SU-DHL-6 (cell line): ENCODE data around the gene GRIN3B.

Experiments
- H2AFZ ChIP-seq: fragments of 200-600 bp; sonication (generic); 2 replicates; pipeline ENCODE4 v1.6.1; 2014; ENCODE audit warnings: low read depth, mild to moderate bottlenecking, moderate library complexity, mixed read lengths, antibody characterized with exemption, low read length; ENCODE audit not compliant: severe bottlenecking
- H3F3A ChIP-seq: fragments of 200-600 bp; shearing (Covaris generic); 2 replicates; pipeline ENCODE4 v1.6.0; 2016; ENCODE audit warnings: antibody characterized with exemption, mild to moderate bottlenecking; ENCODE audit not compliant: insufficient read depth
- H3K27ac ChIP-seq: fragments of 200-600 bp; sonication (generic); 2 replicates; pipeline ENCODE4 v1.5.1; 2016; ENCODE audit warnings: low read depth, mild to moderate bottlenecking, low read length, moderate library complexity, mixed read lengths
- H3K27me3 ChIP-seq: fragments of 200-600 bp; sonication (generic), shearing (Covaris generic); 2 replicates; pipeline ENCODE4 v1.6.0; 2014; ENCODE audit warnings: mild to moderate bottlenecking, low read length
- H3K36me3 ChIP-seq: fragments of 200-600 bp; sonication (generic); 2 replicates; pipeline ENCODE4 v1.6.1; 2014; ENCODE audit warnings: mild to moderate bottlenecking, low read length, mixed read lengths
- H3K4me2 ChIP-seq: fragments of 300-600, 200-600 bp; shearing (Covaris generic), sonication (generic); 2 replicates; pipeline ENCODE4 v1.6.0; 2014; ENCODE audit warnings: low read length, low read depth, mild to moderate bottlenecking; ENCODE audit not compliant: poor library complexity, severe bottlenecking
- H3K4me3 ChIP-seq: fragments of 200-600 bp; sonication (generic); 2 replicates; pipeline ENCODE4 v1.5.1; 2014; ENCODE audit warnings: antibody characterized with exemption, low read length, mild to moderate bottlenecking, mixed read lengths; ENCODE audit not compliant: insufficient read depth, poor library complexity, severe bottlenecking
- H3K79me2 ChIP-seq: fragments of 200-600 bp; sonication (generic); 2 replicates; pipeline ENCODE4 v1.6.1; 2014; ENCODE audit warnings: mild to moderate bottlenecking, low read length, moderate library complexity; ENCODE audit not compliant: insufficient read depth
- H3K9ac ChIP-seq: fragments of 200-600 bp; sonication (generic); 2 replicates; pipeline ENCODE4 v1.7.0; 2014; ENCODE audit warnings: mild to moderate bottlenecking, low read length
- H3K9me2 ChIP-seq: fragments of 200-600 bp; sonication (generic); replicated peaks from 2 replicates; pipeline ENCODE4 v1.6.1; 2014; ENCODE audit warnings: low read length; ENCODE audit not compliant: insufficient read depth
- H3K9me3 ChIP-seq: fragments of 200-600 bp; sonication (generic); 2 replicates; pipeline ENCODE4 v1.6.1; 2014; ENCODE audit warnings: low read length, mixed read lengths; ENCODE audit not compliant: insufficient read depth
- H4K20me1 ChIP-seq: fragments of 200-600 bp; sonication (generic); 2 replicates; pipeline ENCODE4 v1.6.1; 2014; ENCODE audit warnings: low read depth, mild to moderate bottlenecking, antibody characterized with exemption, low read length, moderate library complexity, mixed read lengths
- CTCF ChIP-seq: fragments of 200-600 bp; sonication (generic); IDR thresholded peaks from one replicate; pipeline ENCODE4 v1.5.1; 2017; ENCODE audit warnings: antibody characterized with exemption, mild to moderate bottlenecking, low read length, moderate library complexity; ENCODE audit not compliant: insufficient read depth, poor library complexity, severe bottlenecking
- EZH2phosphoT487 ChIP-seq: fragments of 200-600 bp; sonication (generic), shearing (Covaris generic); conservative IDR thresholded peaks from 2 replicates; pipeline ENCODE4 v1.6.1; 2018; ENCODE audit warnings: mild to moderate bottlenecking, antibody characterized with exemption, low read length, moderate library complexity, mixed read lengths

GRIN3B gene

GRCh38 chr19:1050989-1051788 is 51.0 kb downstream of the GRIN3B start:
- Histone ChIP-seq H3K27me3 (no peaks in the 10 kb centered on the region), H3K9me2 (no peaks in the 10 kb centered on the region), H3K27ac (no peak overlapping the region), H3K9ac (no peak overlapping the region), H3K9me3 (no peaks in the 10 kb centered on the region), H3F3A (no peaks in the 10 kb centered on the region), H3K4me2 (no peak overlapping the region), H4K20me1 (no peaks in the 10 kb centered on the region), H3K4me3 (no peak overlapping the region), H3K79me2 (no peaks in the 10 kb centered on the region), H3K36me3 (no peaks in the 10 kb centered on the region), H2AFZ (no peak overlapping the region)
- no peak for TF ChIP-seq EZH2phosphoT487
- no peak for TF ChIP-seq CTCF

- Histone ChIP-seq H3F3A (no peaks in the 10 kb centered on the region), H3K27me3 (no peaks in the 10 kb centered on the region), H3K27ac (no peak overlapping the region)
These were observed 51.6 kb downstream of the GRIN3B start for GRCh38 chr19:1051791-1052190.

GRCh38 chr19:1052349-1052975 is 52.2 kb downstream of the GRIN3B start:
- no peak overlapping the region for H3K4me3 ChIP-seq
- no peak overlapping the region for H3K27ac ChIP-seq
- no peaks in the 10 kb centered on the region for H3K79me2 ChIP-seq
- no peaks in the 10 kb centered on the region for H3K9me2 ChIP-seq
- no peaks in the 10 kb centered on the region for H3K9me3 ChIP-seq
- H3K36me3 ChIP-seq: no peaks in the 10 kb centered on the region
- H3K27me3 ChIP-seq: no peaks in the 10 kb centered on the region
- 0 out of 2 replicates have a peak, but pooled peaks cover 2% of the 10 kb centered on the region for H3F3A ChIP-seq
- no peak overlapping the region for H3K4me2 ChIP-seq
- H4K20me1 ChIP-seq: no peaks in the 10 kb centered on the region
- TF ChIP-seq EZH2phosphoT487: no peak
- no peak for TF ChIP-seq CTCF
- no peak overlapping the region for H2AFZ ChIP-seq
- H3K9ac ChIP-seq: no peak overlapping the region

More at GRCh38 chr19:1051791-1052190, 51.6 kb downstream of the GRIN3B start:
- Histone ChIP-seq H3K36me3 (no peaks in the 10 kb centered on the region), H3K4me3 (no peak overlapping the region), H2AFZ (no peak overlapping the region), H3K79me2 (no peaks in the 10 kb centered on the region), H3K4me2 (no peak overlapping the region), H3K9me2 (no peaks in the 10 kb centered on the region), H3K9me3 (no peaks in the 10 kb centered on the region), H4K20me1 (no peaks in the 10 kb centered on the region), H3K9ac (no peak overlapping the region)
- TF ChIP-seq EZH2phosphoT487 (no peak), CTCF (no peak)
